Pancreas (tissue), 10 donors: ENCODE data around the gene BOLA1. TPM values are rescaled to one million over a fixed set of nuclear protein-coding genes. Genes with fewer than 3 reads are reported as not detected.
A peak's percentile ranks its signal among the peaks of the same experiment; 100 is the strongest.

ENCODE experiments used
- ATAC-seq, 4 donors: fragments of 200-7000 bp; cut with Tn5 transposase; one replicate each; pipeline versions ENCODE4 v1.8.0 to v1.9.1; 2020; ENCODE audit warnings: mild to moderate bottlenecking in 4 of 4, moderate library complexity in 4 of 4
- DNase-seq, 6 donors: peaks; one replicate each; pipeline ENCODE4 v3.0.0-alpha.2; 2020
- FAIRE-seq: peaks from 2 replicates; lab custom pipeline; 2012; peaks lifted over from hg19 to GRCh38; lab: Jason Lieb, UNC
- H3K27ac ChIP-seq, 4 donors: fragments of 200-600 bp; sonication (generic); 1 replicate in 3 of 4; 2 replicates in 1 of 4; pipeline versions ENCODE4 v1.5.0 to v1.8.0; 2020
- H3K27me3 ChIP-seq, 4 donors: fragments of 200-600 bp; one replicate each; pipeline ENCODE4 v1.8.0; 2021
- H3K36me3 ChIP-seq, 3 donors: fragments of 200-600 bp; sonication (generic) in 1 of 3; one replicate each; pipeline versions ENCODE4 v1.5.0 to v1.8.0; 2020 to 2021
- H3K4me1 ChIP-seq, 3 donors: fragments of 200-600 bp; one replicate each; pipeline ENCODE4 v1.8.0; 2021
- H3K4me3 ChIP-seq, 4 donors: fragments of 200-600 bp; sonication (generic) in 2 of 4; one replicate each; pipeline versions ENCODE4 v1.5.0 to v1.8.0; 2020 to 2021
- H3K9me3 ChIP-seq, 4 donors: fragments of 200-600 bp; one replicate each; pipeline ENCODE4 v1.8.0; 2021
- CTCF ChIP-seq, 4 donors: fragments of 200-600 bp; sonication (generic) in 3 of 4; IDR thresholded peaks; one replicate each; pipeline versions ENCODE4 v1.5.0 to v1.8.0; 2021; ENCODE audit warnings: antibody characterized with exemption in 4 of 4
- WGBS, 2 donors: extraction: QIAGEN DNeasy Blood & Tissue Kit; methylation state at CpG; one replicate each; pipeline ENCODE4 v1.1.7; 2013; 5-methylcytosine and 5-hydroxymethylcytosine counted together
- intact Hi-C, 3 donors: fragments of 100-400 bp; cut with DNase I; formaldehyde crosslinking; loops; one replicate each; pipeline versions ENCODE4 v1.11.1 to v1.14.2; 2022
- polyA plus RNA-seq, 2 donors: library from polyadenylated mRNA; stranded (reverse); fragments of 200-250 nt; gene quantifications; one replicate each; pipeline ENCODE4 v1.2.3, GENCODE V29; 2013
- total RNA-seq, 6 donors: library from RNA; stranded (reverse); fragmentation: NEBNext Ultra II Directional in 4 of 6; extraction: Animal tissue kit (Norgen Biotek cat#: 25700) in 4 of 6; gene quantifications; one replicate each; pipeline versions ENCODE4 v1.2.1 to v1.2.4, GENCODE V29; 2021 to 2023
- donor health status: healthy with polysubstance abuse.
- donor health status: DM: no; HTN: no; CAD: no; lungs with moderate emphysema.
- donor health status: DM: no; HTN: no; CAD: no.
- donor health status: control.
- donor health status: control.
- donor health status: Bipolar disorder and iron deficiency.
- donor health status: DM: yes; HTN: yes; CAD: no.
- donor health status: DM: no; HTN: no; CAD: no.
- donor health status: DM: no; HTN: no; CAD: no.
- donor health status: DM: yes; HTN: yes; CAD: no.

Gene BOLA1
- total and polyA plus RNA-seq, 8 donors = 7.0 to 24.1 (median 8.7) TPM

- H3K9me3 ChIP-seq = no peaks in the 10 kb centered on the region
- FAIRE-seq (no peak), ATAC-seq (no peak), DNase-seq (no peak)
- no peaks in the 10 kb centered on the region for H3K4me1 ChIP-seq
- no peak overlapping the region for H3K4me3 ChIP-seq
- no peak overlapping the region for H3K27ac ChIP-seq
- no peak for TF ChIP-seq CTCF (IDR thresholded peaks at IDR 0.05)
- H3K27me3 ChIP-seq = no peaks in the 10 kb centered on the region
- H3K36me3 ChIP-seq = no peaks in the 10 kb centered on the region
- WGBS, 2 donors = 24 to 30% methylated on average over 9 of the region's 9 CpGs
- intact Hi-C loops = no loop called here
These were observed 17.0 kb downstream of the BOLA1 start for GRCh38 chr1:149916193-149916897.

- Histone ChIP-seq H3K4me3 (no peak overlapping the region), H3K9me3 (no peaks in the 10 kb centered on the region), H3K27ac (no peak overlapping the region), H3K4me1 (no peaks in the 10 kb centered on the region), H3K36me3 (no peaks in the 10 kb centered on the region), H3K27me3 (no peaks in the 10 kb centered on the region)
- intact Hi-C loops = no loop called here
- ATAC-seq = peak in 2 of 4 donors; percentile 9 to 22
- no peak for DNase-seq
- FAIRE-seq = no peak
- 20 to 23% methylated on average over 10 of the region's 10 CpGs for WGBS, 2 donors
- no peak for TF ChIP-seq CTCF (IDR thresholded peaks at IDR 0.05)
These were observed 17.5 kb downstream of the BOLA1 start for GRCh38 chr1:149916898-149917252.

GRCh38 chr1:149917571-149918144, 18.3 kb downstream of the BOLA1 start, which contains the start of gene SV2A:
TSS of gene SV2A (minus strand) at chr1:149917844. CDS start at chr1:149913840, 4,004 bp downstream.
- Histone ChIP-seq H3K27ac (no peak within 1 kb of the TSS), H3K4me3 (peak within 1 kb of the TSS in 1 of 4 donors; percentile 33), H3K4me1 (no peaks in the 10 kb centered on the region), H3K27me3 (no peaks in the 10 kb centered on the region), H3K9me3 (no peaks in the 10 kb centered on the region), H3K36me3 (peaks cover 0 to 3% (median under 1%) of the 10 kb centered on the region in 3 donors)
- DNase-seq = no peak
- peak; percentile 44 to 87 (median 72) for ATAC-seq
- intact Hi-C loops = no loop called here
- FAIRE-seq = no peak
- no peak for TF ChIP-seq CTCF (IDR thresholded peaks at IDR 0.05)
- WGBS, 2 donors = 2 to 3% methylated on average over 24 of the region's 24 CpGs

GRCh38 chr1:149923626-149924025, 24.3 kb downstream of the BOLA1 start:
- ATAC-seq = no peak
- no peaks in the 10 kb centered on the region for H3K9me3 ChIP-seq

More at GRCh38 chr1:149923626-149924025, 24.3 kb downstream of the BOLA1 start:
- Histone ChIP-seq H3K4me3 (no peak overlapping the region), H3K27ac (no peak overlapping the region), H3K36me3 (peaks cover 0 to 43% (median 22%) of the 10 kb centered on the region in 3 donors), H3K27me3 (no peaks in the 10 kb centered on the region), H3K4me1 (peaks cover 8 to 21% (median 17%) of the 10 kb centered on the region in 3 donors)
- TF ChIP-seq CTCF (IDR thresholded peaks at IDR 0.05) = no peak
- intact Hi-C loops = no loop called here
- DNase-seq (no peak), FAIRE-seq (no peak)
- 89% methylated on average over 10 of the region's 10 CpGs for WGBS, 2 donors
